ENCODE results near the gene CCDC137. TPM values are rescaled to one million over a fixed set of nuclear protein-coding genes. Genes with fewer than 3 reads are reported as not detected.

Gene CCDC137
- total RNA-seq, 4 donors from 2014 or later: 13.9 to 27.2 (median 17.0) TPM

DNA sequence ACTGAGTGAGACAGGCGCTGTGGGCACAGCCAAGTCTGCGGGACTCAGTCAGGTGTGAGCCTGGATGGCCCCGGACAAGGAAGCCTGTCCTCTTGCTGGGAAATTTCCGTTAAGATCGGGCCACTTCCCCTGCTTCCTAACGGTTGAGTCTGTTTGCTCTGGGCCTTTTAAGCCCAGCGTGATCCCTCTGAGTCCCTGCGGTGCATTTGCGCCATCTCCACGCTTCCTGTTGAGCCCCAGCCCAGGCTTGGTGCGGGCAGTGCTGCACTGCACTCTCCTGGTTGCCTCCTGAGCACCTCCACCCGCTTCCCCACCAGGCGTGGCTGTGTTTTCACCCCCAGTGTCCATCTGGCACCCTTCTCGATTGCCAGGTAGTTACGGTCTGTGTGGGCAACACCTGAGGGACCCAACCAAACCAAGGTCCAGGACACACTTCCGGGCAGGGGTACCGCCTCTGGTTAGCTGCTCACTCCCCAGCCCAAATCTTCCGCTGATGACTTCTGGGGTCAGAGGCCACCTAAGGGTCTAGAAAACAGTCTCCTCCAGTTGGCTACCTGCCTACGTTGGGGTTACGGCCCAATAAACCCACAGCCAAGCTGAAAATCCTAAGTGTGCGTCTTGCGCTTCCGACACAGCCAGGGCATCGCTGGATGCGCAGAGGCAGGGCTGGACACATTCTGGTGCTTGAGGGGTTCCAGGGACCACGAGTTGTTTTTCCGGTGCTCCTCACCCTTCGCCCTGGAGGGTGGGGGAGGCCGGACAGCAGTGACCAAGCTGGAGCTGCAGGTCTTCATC is 44.2 kb downstream of the CCDC137 start:
- Histone ChIP-seq H3K27me3 (no peaks in the 10 kb centered on the region), H3K27ac (peak overlapping the region; percentile 77 to 95 (median 82)), H3K9me3 (no peaks in the 10 kb centered on the region), H3K4me1 (peaks cover 7 to 48% (median 14%) of the 10 kb centered on the region in 4 donors), H3K36me3 (peaks cover 0 to 40% (median 0%) of the 10 kb centered on the region in 3 donors), H3K4me3 (peak overlapping the region in 2 of 4 donors; percentile 94 to 99)
- peak in 2 of 3 donors; percentile 58 to 66 for DNase-seq
- TF ChIP-seq, protein P1, sequence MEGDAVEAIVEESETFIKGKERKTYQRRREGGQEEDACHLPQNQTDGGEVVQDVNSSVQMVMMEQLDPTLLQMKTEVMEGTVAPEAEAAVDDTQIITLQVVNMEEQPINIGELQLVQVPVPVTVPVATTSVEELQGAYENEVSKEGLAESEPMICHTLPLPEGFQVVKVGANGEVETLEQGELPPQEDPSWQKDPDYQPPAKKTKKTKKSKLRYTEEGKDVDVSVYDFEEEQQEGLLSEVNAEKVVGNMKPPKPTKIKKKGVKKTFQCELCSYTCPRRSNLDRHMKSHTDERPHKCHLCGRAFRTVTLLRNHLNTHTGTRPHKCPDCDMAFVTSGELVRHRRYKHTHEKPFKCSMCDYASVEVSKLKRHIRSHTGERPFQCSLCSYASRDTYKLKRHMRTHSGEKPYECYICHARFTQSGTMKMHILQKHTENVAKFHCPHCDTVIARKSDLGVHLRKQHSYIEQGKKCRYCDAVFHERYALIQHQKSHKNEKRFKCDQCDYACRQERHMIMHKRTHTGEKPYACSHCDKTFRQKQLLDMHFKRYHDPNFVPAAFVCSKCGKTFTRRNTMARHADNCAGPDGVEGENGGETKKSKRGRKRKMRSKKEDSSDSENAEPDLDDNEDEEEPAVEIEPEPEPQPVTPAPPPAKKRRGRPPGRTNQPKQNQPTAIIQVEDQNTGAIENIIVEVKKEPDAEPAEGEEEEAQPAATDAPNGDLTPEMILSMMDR (IDR thresholded peaks at IDR 0.05): peak in 1 of 6 experiments; percentile 4
- TF ChIP-seq POLR2A (IDR thresholded peaks at IDR 0.05): no peak

DNA sequence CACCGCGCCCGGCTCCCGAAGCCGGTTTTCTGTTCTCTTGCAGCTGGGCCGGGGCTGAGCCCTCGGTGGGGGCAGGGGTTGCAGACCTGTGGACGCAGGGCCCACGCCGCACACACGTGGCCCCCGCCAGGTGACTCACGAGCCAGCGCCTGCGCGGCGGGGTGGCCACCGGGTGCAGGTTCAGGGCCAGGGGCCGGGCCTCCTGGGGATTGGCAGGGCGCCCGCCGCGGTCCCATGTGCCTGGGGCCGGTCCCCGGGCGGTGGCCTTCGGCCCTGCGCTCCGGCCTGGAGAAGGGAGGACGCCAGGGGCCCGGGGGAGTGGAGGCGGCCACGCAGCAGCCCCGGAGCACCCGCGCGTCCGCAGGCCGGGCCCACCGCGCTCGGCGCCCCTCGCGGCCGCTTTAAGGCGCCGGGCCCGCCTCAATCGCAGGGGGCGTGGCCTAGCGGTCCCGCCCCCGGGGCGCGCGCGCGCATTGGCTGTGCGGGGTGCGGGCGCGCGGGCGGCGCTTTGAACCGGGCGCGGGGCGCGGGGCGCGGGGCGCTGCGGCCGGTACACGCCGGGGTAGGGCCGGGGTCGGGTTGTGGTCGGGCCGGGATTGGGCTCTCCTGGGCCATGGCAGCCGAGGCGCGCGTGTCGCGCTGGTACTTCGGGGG is 45.4 kb downstream of the CCDC137 start, which contains the start of gene SLC25A10:
TSS of gene SLC25A10 (plus strand) at position 471 of the 654 bp plus-strand sequence. CDS start at position 614, 143 bp downstream.
- peak within 1 kb of the TSS; percentile 82 to 99 (median 94) for H3K4me3 ChIP-seq
- no peaks in the 10 kb centered on the region for H3K27me3 ChIP-seq
- H3K36me3 ChIP-seq: peaks cover 0 to 40% (median 0%) of the 10 kb centered on the region in 3 donors
- no peaks in the 10 kb centered on the region for H3K9me3 ChIP-seq
- peak within 1 kb of the TSS; percentile 77 to 95 (median 82) for H3K27ac ChIP-seq
- DNase-seq: peak; percentile 77 to 94 (median 94)
- peaks cover 7 to 48% (median 14%) of the 10 kb centered on the region in 4 donors for H3K4me1 ChIP-seq
- TF ChIP-seq, protein P1 (IDR thresholded peaks at IDR 0.05): peak in 4 of 6 experiments; percentile 12 to 51 (median 48)
- peak; percentile 55 to 83 for TF ChIP-seq POLR2A (IDR thresholded peaks at IDR 0.05)

DNA sequence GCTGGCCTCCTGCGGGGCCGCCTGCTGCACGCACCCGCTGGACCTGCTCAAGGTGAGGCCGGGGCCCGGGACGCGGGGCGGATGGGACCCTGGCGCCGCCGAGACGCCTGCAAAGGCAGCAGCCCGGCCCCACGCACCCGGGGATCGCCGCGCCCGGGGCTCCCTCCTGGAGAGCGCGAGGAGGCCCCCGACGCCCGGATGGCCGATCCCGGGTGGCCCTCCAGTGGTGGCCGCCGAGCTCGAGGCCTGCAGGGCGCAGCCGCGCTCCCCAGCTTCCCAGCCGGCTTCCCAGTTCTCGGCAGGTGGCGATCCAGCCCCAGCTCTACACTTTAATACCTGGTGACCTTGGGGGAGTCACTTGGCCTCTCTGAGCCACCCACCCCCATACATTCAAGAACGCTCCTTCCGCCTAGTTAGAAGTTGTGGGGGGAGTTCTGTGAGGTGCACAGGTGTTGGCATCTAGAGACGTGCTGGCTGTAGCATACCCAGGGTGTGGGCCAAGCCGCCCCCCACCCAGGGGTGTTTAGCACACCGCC is 46.0 kb downstream of the CCDC137 start:
- TF ChIP-seq, protein P1 (IDR thresholded peaks at IDR 0.05): peak in 3 of 6 experiments; percentile 29 to 40 (median 32)
- TF ChIP-seq POLR2A (IDR thresholded peaks at IDR 0.05): peak in 1 of 2 donors; percentile 19
- Histone ChIP-seq H3K27ac (peak overlapping the region; percentile 77 to 95 (median 82)), H3K27me3 (no peaks in the 10 kb centered on the region), H3K4me1 (peaks cover 7 to 48% (median 14%) of the 10 kb centered on the region in 4 donors), H3K4me3 (peak overlapping the region; percentile 82 to 99 (median 94)), H3K9me3 (no peaks in the 10 kb centered on the region), H3K36me3 (peaks cover 0 to 40% (median 0%) of the 10 kb centered on the region in 3 donors)
- DNase-seq: peak in 1 of 3 donors; percentile 75

DNA sequence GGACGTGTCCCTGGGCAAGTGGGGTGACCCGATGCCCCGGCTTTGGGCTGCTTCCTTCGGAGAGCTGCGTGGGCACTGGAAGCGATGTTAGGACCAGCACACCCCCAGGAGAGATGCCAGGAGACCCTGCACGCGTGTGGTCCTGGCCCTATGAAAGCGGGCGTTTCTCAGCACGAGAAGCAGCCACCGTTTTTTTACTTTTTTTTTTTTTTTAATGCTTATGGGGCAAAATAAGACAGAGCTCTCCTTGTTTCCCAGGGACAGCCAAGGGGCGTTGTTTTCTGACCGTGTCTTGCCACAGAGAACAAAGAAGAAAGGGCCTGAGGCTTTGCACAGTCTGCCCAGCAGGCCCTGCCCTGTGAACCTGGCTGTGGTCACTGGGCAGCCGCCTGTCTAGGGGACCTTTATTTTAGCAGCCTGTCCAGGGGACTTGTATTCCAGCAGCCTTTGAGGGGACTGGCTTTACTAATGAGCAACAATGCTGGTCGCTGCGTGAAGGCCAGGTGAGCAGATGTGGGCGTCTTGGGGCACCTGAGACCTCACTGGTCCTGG is 46.5 kb downstream of the CCDC137 start:
- peaks cover 7 to 48% (median 14%) of the 10 kb centered on the region in 4 donors for H3K4me1 ChIP-seq
- DNase-seq: no peak
- H3K4me3 ChIP-seq: peak overlapping the region; percentile 82 to 99 (median 94)
- no peaks in the 10 kb centered on the region for H3K9me3 ChIP-seq
- H3K27me3 ChIP-seq: no peaks in the 10 kb centered on the region
- peaks cover 0 to 40% (median 0%) of the 10 kb centered on the region in 3 donors for H3K36me3 ChIP-seq
- no peak for TF ChIP-seq POLR2A (IDR thresholded peaks at IDR 0.05)
- TF ChIP-seq, protein P1 (IDR thresholded peaks at IDR 0.05): no peak
- H3K27ac ChIP-seq: peak overlapping the region in 3 of 4 donors; percentile 79 to 95 (median 86)
